Type B pancreatic cell (in vitro differentiated cells): ENCODE results near the gene PARD3. TPM values are rescaled to one million over a fixed set of nuclear protein-coding genes. Genes with fewer than 3 reads are reported as not detected.

Experiments
- DNase-seq: peaks from one replicate; pipeline ENCODE4 v3.0.0; 2021; ENCODE audit warnings: mixed read lengths; ENCODE audit not compliant: unreplicated experiment; ENCODE audit errors: extremely low spot score
- H3K27ac Mint-ChIP-seq: 2 replicates; pipeline ENCODE4 v1.8.0; 2021; ENCODE audit warnings: mild to moderate bottlenecking, mixed read lengths
- H3K27me3 Mint-ChIP-seq: 2 replicates; pipeline ENCODE4 v1.8.0; 2021; ENCODE audit warnings: mixed read lengths
- H3K36me3 Mint-ChIP-seq: 2 replicates; pipeline ENCODE4 v1.8.0; 2021; ENCODE audit warnings: mixed read lengths
- H3K4me1 Mint-ChIP-seq: one replicate; pipeline ENCODE4 v1.8.0; 2021; ENCODE audit warnings: mixed read lengths; ENCODE audit not compliant: unreplicated experiment
- H3K4me3 Mint-ChIP-seq: 2 replicates; pipeline ENCODE4 v1.8.0; 2021; ENCODE audit warnings: mild to moderate bottlenecking, mixed read lengths
- H3K9me3 Mint-ChIP-seq: 2 replicates; pipeline ENCODE4 v1.8.0; 2021; ENCODE audit warnings: mixed read lengths
- CTCF ChIP-seq: fragments of 200-600 bp; sonication (generic); conservative IDR thresholded peaks from 2 replicates; pipeline ENCODE4 v1.5.0; 2021; ENCODE audit warnings: antibody characterized with exemption, mild to moderate bottlenecking
- total RNA-seq: library from RNA; stranded (reverse); gene quantifications from 2 replicates; pipeline ENCODE4 v1.2.1, GENCODE V29; 2021; ENCODE audit warnings: low replicate concordance

PARD3 gene
- total RNA-seq, 1 donor from 2014 or later = 52.3 TPM

GRCh38 chr10:34593930-34594329, 221.2 kb downstream of the PARD3 start:
- Mint-ChIP-seq H3K9me3 (peaks cover 4% of the 10 kb centered on the region), H3K4me3 (no peak overlapping the region), H3K4me1 (peaks cover 21% of the 10 kb centered on the region), H3K27ac (no peak overlapping the region), H3K27me3 (no peaks in the 10 kb centered on the region), H3K36me3 (peaks cover 10% of the 10 kb centered on the region)
- no peak for TF ChIP-seq CTCF
- DNase-seq = no peak

- H3K27ac Mint-ChIP-seq = no peak overlapping the region
- no peak for TF ChIP-seq CTCF
- no peak for DNase-seq
- H3K9me3 Mint-ChIP-seq = peaks cover 4% of the 10 kb centered on the region
- H3K4me1 Mint-ChIP-seq = peaks cover 19% of the 10 kb centered on the region
- no peak overlapping the region for H3K4me3 Mint-ChIP-seq
- no peaks in the 10 kb centered on the region for H3K27me3 Mint-ChIP-seq
- peaks cover 10% of the 10 kb centered on the region for H3K36me3 Mint-ChIP-seq
These were observed 221.7 kb downstream of the PARD3 start for GRCh38 chr10:34593374-34593890.

GRCh38 chr10:34590793-34591192, 224.3 kb downstream of the PARD3 start:
- TF ChIP-seq CTCF = no peak
- DNase-seq = no peak
- peaks cover 20% of the 10 kb centered on the region for H3K4me1 Mint-ChIP-seq
- H3K4me3 Mint-ChIP-seq = no peak overlapping the region
- H3K9me3 Mint-ChIP-seq = peaks cover 4% of the 10 kb centered on the region
- peaks cover 10% of the 10 kb centered on the region for H3K36me3 Mint-ChIP-seq
- no peak overlapping the region for H3K27ac Mint-ChIP-seq
- no peaks in the 10 kb centered on the region for H3K27me3 Mint-ChIP-seq

- Mint-ChIP-seq H3K36me3 (peaks cover 10% of the 10 kb centered on the region), H3K27me3 (no peaks in the 10 kb centered on the region), H3K27ac (no peak overlapping the region), H3K9me3 (peaks cover 4% of the 10 kb centered on the region), H3K4me1 (peaks cover 28% of the 10 kb centered on the region), H3K4me3 (no peak overlapping the region)
- no peak for DNase-seq
- TF ChIP-seq CTCF = no peak
These were observed 225.8 kb downstream of the PARD3 start for GRCh38 chr10:34589275-34589674.

GRCh38 chr10:34587680-34588019, 227.4 kb downstream of the PARD3 start:
- no peaks in the 10 kb centered on the region for H3K27me3 Mint-ChIP-seq
- peaks cover 10% of the 10 kb centered on the region for H3K36me3 Mint-ChIP-seq
- no peak for DNase-seq
- H3K27ac Mint-ChIP-seq = no peak overlapping the region
- H3K9me3 Mint-ChIP-seq = peaks cover 4% of the 10 kb centered on the region
- H3K4me3 Mint-ChIP-seq = no peak overlapping the region
- peaks cover 44% of the 10 kb centered on the region for H3K4me1 Mint-ChIP-seq
- TF ChIP-seq CTCF = no peak
